GM19238 (cell line): Measurements from ENCODE around the gene TYSND1.
"Not testable (repeated sequence)": the region's sequence is repeated elsewhere in the genome, so short reads cannot be mapped to it uniquely, and the experiment has no call there.

Experiments
- DNase-seq: peaks from one replicate; pipeline ENCODE4 v3.0.0; 2011; ENCODE audit warnings: low spot score; ENCODE audit not compliant: insufficient read length

TYSND1 gene, protein sequence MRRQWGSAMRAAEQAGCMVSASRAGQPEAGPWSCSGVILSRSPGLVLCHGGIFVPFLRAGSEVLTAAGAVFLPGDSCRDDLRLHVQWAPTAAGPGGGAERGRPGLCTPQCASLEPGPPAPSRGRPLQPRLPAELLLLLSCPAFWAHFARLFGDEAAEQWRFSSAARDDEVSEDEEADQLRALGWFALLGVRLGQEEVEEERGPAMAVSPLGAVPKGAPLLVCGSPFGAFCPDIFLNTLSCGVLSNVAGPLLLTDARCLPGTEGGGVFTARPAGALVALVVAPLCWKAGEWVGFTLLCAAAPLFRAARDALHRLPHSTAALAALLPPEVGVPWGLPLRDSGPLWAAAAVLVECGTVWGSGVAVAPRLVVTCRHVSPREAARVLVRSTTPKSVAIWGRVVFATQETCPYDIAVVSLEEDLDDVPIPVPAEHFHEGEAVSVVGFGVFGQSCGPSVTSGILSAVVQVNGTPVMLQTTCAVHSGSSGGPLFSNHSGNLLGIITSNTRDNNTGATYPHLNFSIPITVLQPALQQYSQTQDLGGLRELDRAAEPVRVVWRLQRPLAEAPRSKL

DNA sequence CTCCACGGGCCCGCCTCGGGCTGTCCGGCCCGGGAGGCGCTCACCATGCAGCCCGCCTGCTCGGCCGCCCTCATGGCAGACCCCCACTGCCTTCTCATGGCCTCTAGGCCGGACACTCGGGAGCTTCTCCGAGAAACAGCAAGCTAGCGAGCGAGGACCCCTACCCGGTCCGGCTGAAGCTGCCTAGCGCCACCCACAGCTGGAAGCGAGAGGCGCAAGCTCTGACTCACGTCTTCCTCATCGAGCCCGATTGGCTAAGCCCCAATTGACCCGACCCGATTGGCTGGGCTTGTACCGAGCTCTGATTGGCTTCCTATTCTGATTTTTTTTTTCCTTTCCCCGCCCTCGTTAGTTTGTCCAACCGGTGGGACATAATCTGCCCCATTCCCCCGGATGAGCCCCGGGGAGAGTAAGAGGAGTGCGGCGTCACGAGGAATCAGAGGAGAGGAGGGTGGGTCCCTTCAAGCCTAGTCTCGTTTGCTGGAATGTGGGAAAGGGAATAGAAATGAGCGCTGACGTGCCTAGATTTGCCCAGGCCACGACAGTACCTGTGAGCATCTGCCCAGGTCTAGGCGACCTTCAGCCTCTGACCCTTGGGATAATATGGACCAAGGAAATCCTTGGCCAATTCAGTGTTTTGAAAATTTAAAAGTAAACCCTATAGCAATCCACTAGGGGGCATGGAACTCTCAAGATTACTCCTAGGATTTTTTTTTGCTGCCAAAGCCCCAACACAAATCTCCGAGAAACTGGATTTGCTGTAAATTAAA is at the start of gene TYSND1:
Gene TYSND1, minus strand, starts transcription at position 212 of the 770 bp plus-strand sequence. Its CDS starts 114 bp downstream, at position 98.
- peak; percentile 99 for DNase-seq

DNA sequence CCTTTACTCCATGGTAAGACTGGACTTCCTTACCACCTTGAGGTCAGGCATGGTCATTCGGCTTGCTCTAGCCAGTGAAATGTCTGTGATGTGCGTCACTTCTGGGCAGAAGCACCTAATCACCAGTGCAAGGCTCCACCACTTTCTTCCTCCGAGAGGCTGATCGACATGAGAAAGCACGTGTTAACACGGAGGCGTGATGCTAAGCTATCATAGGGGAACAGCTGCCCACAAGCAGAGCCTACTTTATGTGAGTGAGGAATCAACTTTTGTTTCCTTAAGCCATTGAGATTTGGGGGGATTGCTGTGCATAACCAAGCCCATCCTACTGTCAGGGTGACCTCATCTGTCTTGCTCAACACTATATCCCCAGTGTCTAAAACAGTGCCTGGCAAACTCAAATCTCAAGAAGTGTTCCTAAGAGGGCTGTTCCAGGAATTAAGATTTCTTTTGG is 46.9 kb upstream of the TYSND1 start:
- no peak for DNase-seq

DNA sequence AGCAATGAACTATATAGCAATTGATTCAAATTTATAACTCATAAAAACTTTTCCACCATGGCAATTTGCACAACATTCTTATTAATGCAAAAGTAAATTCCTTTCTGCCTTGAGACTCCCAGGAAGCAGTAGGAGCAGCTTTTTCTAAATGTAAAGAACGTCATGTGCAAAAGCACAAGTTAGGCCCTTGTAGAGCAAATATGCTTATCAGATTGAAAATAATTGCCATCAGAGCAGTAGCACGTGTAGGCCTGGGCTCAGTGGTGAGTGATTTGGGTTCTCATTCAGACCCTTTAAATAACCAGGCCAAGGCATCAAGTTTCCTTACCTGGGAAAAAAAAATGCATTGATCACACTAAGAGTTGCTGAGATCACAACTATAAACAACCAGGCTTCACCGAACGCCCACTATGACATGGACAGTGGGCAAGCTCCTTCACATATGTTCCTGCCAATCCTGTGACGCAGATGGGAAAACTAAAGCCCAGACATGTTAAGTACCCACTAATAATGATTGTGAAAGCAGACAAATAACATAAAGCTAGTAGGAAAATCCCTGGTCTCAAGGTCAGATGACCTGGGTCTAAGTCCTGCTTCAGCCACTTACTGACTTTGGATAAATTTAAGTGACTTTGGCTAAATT is 45.9 kb upstream of the TYSND1 start:
- no peak for DNase-seq

DNA sequence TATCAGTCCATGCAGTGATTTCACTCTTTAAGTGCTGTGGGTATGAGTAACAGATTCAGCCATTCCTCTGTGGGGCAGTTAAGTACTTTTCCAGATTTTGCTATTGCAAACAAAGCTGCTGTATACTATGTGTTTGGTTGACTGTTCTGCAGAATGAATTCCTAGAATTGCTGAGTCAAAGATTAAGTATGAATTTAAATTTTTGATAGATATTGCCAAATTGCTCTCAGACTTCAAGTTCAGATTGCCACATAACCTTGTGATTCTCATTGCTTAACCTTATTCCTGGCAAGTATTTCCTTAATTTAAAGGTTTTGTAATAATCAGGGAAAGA is 45.4 kb upstream of the TYSND1 start:
- DNase-seq, result no peak

DNA sequence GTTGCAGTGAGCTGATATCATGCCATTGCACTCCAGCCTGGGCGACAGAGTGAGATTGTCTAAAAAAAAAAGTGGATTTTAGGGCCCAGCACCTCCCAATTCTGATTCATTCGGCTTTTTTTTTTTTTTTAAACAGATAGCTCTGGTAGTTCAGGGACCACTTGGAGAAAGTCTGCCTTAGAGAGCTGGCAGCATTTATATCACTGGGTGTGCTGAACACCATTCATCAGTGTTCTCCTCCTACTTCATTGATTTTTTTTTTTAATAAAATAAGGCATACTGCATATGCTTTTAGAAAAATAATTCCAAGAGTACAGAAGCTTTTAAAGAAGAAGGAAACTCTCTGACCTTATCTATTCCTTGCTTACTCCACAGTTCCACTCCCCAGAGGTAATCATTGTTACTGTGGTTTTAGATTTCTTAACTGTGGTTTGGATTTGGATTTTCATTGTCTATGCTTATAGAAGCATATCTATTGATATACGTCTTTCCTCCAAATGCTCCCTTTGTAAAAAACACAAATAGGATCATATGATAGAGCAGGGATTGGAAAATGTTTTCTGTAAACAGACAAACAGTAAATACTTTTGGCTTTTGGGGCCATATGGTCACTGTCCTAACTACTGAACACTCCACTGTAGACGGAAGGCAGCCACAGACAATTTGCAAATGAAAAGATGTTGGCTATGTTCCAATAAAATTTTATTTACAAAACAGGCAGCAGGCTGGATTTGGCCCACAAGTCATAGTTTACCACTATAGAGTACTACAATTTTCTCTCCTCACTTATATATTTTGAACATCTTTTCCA is 44.9 kb upstream of the TYSND1 start:
- DNase-seq, result no peak

DNA sequence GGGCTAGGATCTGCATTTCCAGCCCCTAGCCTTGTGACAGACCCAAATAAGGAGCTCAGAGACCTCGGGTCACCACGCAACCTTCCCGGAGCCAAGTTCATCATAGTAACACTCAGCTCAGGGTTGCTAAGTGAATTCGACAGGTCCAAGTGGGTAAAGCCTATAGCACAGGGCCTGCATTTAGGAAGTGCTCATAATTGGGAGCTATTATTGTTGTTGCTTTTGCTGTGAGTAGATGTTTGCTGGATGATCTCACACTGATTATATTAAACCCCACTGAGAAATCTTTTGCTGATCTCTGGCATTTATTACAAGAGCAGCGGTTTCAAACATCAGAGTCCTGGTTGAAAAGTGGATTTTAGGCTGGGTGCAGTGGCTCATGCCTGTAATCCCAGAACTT is 44.1 kb upstream of the TYSND1 start:
- no peak for DNase-seq

DNA sequence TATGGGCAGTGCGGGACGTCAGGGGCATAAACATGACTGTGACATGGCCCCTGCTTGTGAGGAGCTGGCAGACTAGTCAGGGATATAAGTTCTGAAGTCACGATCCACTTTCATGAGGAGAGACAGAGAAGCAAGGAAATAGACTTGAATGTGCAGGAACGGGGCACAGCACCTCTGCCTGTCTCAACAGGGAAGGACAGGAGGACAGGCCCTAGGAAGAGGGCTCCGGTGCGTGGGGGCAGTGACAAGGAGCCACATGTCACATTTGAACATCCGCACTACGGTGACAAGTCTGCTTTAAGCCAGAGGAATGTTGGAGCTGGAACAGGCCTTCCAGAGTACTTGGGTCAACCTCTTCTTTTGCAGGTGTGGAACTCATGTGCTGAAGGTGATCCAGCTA is 43.6 kb upstream of the TYSND1 start:
- DNase-seq, result no peak

DNA sequence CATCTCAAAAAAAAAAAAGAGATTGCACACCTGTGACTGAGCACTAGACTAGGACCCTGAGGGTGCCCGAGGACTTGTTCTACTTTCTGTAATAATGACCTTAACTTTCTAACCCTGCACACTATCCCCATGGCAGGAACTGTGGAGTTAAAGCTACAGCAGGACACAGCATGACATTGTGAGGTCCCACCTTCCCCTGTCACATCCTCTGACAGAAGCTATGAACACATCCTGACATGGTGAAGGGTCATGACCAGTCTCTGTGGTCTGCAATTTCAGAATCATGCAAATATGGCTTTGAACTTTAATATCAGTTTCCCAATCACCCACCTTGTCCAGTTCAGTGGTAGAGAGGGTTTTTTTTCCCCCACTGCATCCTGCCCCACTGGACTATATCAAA is 42.3 kb upstream of the TYSND1 start:
- no peak for DNase-seq

DNA sequence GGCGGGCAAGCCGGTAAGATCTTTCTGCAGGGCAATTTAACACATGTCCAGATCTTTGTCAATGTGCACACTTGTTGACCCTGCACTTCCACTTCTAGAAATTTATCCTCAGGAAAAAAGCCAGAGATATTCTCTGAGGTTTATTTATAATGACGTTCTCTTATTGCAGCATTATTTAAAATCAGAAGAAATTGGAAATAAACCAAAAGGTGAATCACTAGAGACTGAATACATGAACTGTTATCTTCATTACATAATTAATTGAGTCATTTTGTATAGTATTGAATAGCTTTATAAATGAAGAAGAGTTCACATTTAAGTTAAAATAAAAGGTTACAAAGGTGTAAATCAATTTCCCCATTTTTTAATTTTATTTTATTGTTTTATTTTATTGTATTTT is 40.1 kb upstream of the TYSND1 start:
- no peak for DNase-seq

DNA sequence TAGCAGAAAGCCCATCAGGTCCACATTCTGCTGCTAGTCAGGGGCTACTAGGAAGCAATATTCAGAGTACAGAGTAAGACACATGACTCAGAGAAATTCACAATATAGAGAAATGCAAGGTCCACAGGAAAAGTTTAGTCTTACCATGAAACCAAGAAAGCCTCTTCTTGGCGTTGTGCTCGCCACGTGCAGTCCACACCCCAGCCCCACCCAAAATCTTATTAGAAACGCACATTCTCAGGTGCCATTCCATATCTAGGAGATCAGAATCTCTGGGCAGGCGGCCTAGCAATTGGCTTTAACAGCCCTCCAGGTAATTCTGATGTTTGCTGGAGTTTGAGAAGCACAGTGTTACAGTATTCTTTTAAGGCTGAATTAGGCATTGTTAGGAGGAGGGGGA is 39.6 kb upstream of the TYSND1 start:
- DNase-seq, result no peak

DNA sequence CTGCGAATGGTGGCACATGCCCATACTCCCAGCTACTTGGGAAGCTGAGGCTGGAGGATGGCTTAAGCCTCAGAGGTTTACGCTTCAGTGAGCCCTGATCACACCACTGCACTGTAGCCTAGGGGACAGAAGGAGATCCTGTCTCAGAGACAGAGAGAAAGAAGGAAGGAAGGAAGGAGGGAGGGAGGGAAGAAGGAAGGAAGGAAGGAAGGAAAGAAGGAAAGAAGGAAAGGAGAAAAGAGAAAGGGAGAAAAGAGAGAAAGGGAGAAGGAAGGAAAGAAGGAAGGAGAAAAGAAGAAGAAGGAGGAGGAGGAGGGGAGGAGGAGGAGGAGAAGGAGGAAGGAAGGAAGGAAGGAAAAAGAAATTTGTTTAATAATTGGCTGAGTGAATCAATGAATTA is 36.8 kb upstream of the TYSND1 start:
- DNase-seq, result no peak

DNA sequence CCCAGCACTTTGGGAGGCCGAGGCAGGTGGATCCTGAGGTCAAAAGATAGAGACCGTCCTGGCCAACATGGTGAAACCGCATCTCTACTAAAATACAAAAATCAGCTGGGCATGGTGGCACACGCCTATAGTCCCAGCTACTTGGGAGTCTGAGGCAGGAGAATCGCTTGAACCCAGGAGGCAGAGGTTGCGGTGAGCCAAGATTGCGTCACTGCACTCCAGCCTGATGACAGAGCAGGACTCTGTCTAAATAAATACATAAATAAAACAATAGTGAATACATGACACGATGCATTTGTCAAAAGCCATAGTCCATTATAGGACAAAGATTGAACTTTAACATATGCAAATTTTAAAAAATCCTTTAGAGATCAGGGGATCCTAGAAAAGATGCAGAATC is 32.7 kb upstream of the TYSND1 start:
- not testable (repeated sequence) for DNase-seq

DNA sequence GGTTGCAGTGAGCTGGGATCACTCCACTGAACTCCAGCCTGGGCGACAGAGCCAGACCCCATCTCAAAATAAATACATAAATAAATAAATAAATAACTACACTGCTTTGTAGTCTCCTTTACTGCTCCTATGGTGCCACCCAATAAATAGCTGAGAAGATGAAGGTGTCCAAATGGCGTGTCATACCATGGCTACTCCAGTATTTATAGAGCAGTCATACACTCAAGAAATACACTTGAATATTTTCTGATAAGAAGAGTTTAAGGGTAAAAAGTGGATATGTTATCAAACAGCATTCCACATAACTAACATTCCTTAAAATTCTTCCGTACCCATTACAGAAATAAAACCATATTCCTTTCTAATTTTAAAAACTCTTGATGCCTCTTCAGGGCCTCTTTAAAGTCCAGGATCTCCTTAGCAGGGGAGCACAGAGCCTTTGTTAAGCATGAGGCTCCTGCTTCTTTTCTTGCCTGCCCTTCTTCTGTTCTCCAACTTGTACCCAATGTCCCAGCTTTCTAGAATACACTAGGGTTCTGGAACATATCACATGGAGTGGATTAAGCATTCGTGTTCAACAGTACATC is 31.7 kb upstream of the TYSND1 start:
- no peak for DNase-seq

DNA sequence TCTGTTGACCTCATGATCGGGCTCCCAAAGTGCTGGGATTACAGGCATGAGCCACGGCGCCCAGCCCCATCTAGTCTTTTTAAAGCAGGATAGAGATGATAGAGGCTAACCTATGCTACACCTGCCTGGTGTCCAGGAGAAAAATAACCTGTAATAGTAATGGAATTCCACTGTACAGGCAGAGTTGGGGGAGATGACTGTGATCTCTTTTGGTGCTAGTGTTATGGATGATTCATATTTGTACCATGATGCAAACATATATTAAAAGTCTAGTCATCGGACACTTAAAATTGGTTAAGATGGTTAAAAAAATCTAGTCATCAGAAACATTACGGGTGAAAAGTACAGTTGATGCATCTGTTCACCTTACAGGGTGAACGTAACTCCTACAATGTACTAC is 29.9 kb upstream of the TYSND1 start:
- DNase-seq, result no peak

DNA sequence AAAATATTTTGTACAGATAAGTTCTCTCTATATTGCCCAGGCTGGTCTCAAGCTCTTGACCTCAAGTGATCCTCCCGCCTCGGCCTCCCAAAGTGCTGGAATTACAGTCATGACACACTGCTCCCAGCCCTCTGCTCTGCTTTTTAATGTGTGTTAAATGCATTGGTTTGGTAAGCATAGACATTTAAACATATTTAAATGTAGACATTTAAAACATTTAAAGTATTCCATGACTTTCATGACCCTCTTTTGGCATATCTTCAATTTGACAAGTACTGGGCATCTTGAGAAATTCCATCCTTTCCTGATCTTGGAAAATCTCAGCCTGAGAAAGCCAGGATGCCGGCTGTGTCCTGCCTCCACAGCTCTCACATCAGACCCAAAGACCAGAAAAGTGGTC is 29.0 kb upstream of the TYSND1 start:
- DNase-seq, result no peak

DNA sequence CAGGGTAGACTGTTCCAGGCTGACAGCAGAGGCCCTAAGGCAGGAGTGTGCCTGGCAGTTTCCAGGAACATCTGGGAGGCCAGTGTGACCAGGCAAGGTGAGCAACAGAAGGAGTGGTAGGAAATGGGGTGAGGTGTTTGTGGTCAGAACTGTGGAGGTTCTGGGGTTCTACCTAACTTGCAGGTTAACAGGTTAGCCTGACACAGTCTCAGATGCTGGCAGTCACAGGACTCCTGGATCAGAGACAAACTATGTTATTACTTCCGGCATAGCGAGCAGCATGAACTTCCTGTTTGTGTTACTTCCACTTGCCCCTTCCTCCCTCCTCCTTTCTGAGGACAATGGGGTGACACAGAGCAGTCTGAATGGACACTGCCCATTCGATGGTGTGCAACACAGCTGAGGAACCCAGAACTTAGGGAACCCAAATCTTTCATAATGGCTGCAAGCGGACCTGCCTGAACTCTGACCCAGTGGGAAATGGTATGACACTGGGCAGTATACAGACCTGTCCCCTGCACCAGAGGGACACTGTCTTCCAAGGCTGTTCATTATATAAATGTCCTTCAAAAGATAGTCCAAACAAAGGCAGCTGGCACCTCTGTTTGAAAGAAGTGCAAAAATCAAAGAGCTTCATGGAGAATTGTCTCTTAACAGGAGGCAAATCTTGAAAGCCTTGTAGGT is 27.7 kb upstream of the TYSND1 start:
- no peak for DNase-seq

DNA sequence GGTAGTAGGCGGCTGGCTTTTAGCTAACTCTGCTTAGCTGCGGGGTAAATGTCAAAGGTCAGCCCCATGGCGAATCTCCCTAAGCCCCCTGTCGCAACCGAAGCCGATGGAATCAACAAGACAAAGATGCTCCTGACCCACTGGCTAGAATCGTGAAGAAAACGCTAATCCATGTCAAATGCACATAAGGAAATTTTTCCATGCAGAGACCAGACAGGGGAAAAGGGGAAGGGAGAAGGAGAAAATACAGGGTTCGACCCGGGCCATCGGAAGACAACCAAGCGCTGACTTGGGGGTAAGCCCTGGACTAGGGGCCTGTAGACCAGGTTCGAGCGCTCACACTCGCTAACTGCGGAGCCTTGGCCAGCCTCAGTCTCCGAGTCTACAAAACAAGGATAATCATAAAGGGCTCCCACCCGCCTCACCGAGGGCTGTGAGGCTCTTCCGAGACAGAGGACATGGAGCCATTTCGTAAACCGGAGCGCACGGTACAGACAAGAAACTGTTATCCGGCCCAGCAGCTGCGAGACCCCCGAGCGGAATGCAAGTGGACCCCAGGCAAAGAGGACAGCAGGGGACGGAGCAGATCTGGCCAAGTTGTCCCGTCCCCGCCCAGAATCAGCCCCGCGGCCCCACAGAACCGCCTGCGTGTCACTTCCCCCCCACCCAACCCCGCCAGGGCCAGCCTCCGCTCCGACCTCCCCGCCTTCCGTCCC is 23.3 kb upstream of the TYSND1 start:
- no peak for DNase-seq

DNA sequence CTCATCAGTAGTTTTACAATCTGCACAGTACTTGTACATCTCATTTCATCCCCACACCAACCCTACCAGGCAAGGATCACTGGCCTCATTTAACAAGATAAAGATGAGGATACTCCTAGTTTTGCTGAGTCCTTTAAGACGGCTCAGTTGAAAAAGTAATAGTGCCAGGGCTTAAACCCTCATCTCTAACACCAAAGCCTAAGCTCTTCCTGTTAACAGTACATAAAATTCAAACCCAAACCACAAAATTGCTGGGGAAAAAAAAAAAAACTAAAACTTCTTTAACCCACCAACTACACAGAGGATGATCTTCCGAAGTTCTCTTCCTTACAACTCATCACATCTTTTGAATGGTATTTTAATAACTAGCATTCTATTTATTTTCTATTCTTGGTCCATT is 22.5 kb upstream of the TYSND1 start:
- no peak for DNase-seq

DNA sequence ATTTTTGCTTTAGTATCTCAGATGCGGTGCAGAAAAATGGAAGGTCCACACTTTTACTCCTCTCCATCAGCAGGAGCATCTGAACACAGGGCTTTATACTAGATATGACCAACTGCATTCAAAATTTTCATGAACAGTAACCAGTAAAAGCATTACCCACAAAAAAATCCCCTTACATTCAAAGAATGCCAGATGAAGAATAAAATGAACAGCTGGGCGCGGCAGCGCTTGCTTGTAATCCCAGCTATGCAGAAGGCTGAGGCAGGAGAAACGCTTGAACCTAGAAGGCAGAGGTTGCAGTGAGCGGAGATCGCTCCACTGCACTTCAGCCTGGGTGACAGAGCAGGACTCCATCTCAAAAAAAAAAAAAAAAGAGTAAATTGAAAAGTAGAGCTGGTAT is 20.7 kb upstream of the TYSND1 start:
- DNase-seq, result no peak

DNA sequence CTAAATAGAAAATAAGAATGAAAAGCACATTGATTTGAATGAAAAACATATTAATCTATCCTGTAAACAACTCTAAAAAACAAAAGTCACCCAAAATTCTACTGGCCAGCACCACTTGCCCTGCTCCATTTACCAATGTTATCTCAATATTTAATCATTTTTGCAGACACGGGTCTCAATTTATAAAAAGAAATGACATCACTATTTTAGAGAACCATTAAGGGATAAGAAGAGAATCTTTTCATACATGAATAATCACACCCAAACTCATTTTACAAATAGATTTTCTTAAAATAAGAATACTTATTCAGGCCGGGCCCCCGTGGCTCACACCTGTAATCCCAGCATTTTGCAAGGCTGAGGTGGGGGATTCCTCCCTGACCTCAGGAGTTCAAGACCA is 19.9 kb upstream of the TYSND1 start:
- DNase-seq, result no peak
